Endodermal cell (in vitro differentiated cells): ENCODE data around the gene SPTA1. TPM values are rescaled to one million over a fixed set of nuclear protein-coding genes. Genes with fewer than 3 reads are reported as not detected.

Experiments used
- DNase-seq: peaks from one replicate; pipeline ENCODE4 v3.0.0-alpha.2; 2017
- H3K27ac ChIP-seq: 2 replicates; pipeline ENCODE4 v1.5.1; 2013; ENCODE audit warnings: mild to moderate bottlenecking, low read depth, low read length, moderate library complexity
- H3K27me3 ChIP-seq: 2 replicates; pipeline ENCODE4 v1.6.1; 2013; ENCODE audit warnings: mild to moderate bottlenecking, low read length, moderate library complexity; ENCODE audit not compliant: insufficient read depth, control insufficient read depth, poor library complexity, severe bottlenecking
- H3K36me3 ChIP-seq: 2 replicates; pipeline ENCODE4 v1.7.0; 2013; ENCODE audit warnings: mild to moderate bottlenecking, low read length, moderate library complexity; ENCODE audit not compliant: control insufficient read depth, insufficient read depth
- H3K4me1 ChIP-seq: one replicate; pipeline ENCODE4 v1.7.0; 2013; ENCODE audit warnings: low read length; ENCODE audit not compliant: control insufficient read depth, insufficient read depth
- H3K4me3 ChIP-seq: 2 replicates; pipeline ENCODE4 v1.5.1; 2013; ENCODE audit warnings: mild to moderate bottlenecking, low read length, moderate library complexity
- H3K9ac ChIP-seq: 2 replicates; pipeline ENCODE4 v1.6.1; 2013; ENCODE audit warnings: mild to moderate bottlenecking, low read length, moderate library complexity; ENCODE audit not compliant: poor library complexity, severe bottlenecking; ENCODE audit errors: extremely low read depth
- H3K9me3 ChIP-seq: 2 replicates; pipeline ENCODE4 v1.6.1; 2013; ENCODE audit warnings: mild to moderate bottlenecking, low read length, moderate library complexity; ENCODE audit not compliant: control insufficient read depth
- H3K27ac Mint-ChIP-seq: 2 replicates; pipeline ENCODE4 v1.8.0; 2020; ENCODE audit warnings: mixed read lengths
- H3K27me3 Mint-ChIP-seq: 2 replicates; pipeline ENCODE4 v1.8.0; 2021; ENCODE audit warnings: mild to moderate bottlenecking, mixed read lengths; ENCODE audit not compliant: insufficient read depth
- H3K36me3 Mint-ChIP-seq: 2 replicates; pipeline ENCODE4 v1.8.0; 2020; ENCODE audit warnings: low read depth, mixed read lengths
- H3K4me1 Mint-ChIP-seq: 2 replicates; pipeline ENCODE4 v1.8.0; 2020; ENCODE audit warnings: mixed read lengths
- H3K4me3 Mint-ChIP-seq: 2 replicates; pipeline ENCODE4 v1.8.0; 2020; ENCODE audit warnings: mild to moderate bottlenecking, moderate library complexity, mixed read lengths
- H3K9me3 Mint-ChIP-seq: 2 replicates; pipeline ENCODE4 v1.8.0; 2020; ENCODE audit warnings: mild to moderate bottlenecking, mixed read lengths
- WGBS, 2 experiments: methylation state at CpG; one replicate each; pipeline versions ENCODE4 v1.1.5 to v1.1.7; 2013; ENCODE audit warnings: missing lambda C conversion rate in 2 of 2, mixed read lengths in 1 of 2; ENCODE audit not compliant: insufficient coverage in 1 of 2, insufficient read length in 1 of 2; 5-methylcytosine and 5-hydroxymethylcytosine counted together
- total RNA-seq, 2 donors: library from RNA; stranded (reverse); fragmentation: NEBNext Ultra II Directional in 1 of 2; extraction: Animal tissue kit (Norgen Biotek cat#: 25700) in 1 of 2; gene quantifications; 2 replicates in 1 of 2; 3 replicates in 1 of 2; pipeline ENCODE4 v1.2.1, GENCODE V29; 2021
- TF ChIP-seq, protein P1 (sequence below): fragments of 200-600 bp; sonication (generic); conservative IDR thresholded peaks from 2 replicates; pipeline ENCODE4 v1.5.0; 2021; ENCODE audit warnings: antibody characterized with exemption, mild to moderate bottlenecking

The SPTA1 gene
- total RNA-seq, 2 donors from 2014 or later, result not detected

DNA sequence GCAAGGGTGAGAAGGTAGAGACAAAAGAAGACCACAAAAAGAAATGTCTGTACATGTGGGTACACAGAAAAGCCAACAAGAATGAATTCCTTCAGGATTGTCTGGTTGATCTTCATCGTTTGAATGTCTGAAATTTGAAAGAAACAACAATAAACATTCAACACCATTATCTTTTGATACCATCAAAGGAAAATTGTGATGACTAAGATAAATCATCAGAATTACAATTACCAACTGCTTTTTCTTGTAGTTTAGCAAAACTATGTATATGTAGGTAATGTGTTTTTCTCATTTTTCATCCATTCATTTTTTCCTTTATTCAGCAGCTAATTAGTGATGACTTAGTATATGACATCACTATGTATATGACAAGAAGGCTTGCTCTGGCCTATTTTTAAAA, 106.8 kb downstream of the SPTA1 start, which contains the start of gene OR10X1:
TSS of gene OR10X1 (minus strand) at position 167 of the 400 bp plus-strand sequence. CDS start at position 167, 0 bp downstream.
- Histone ChIP-seq H3K36me3 (no peaks in the 10 kb centered on the region), H3K9ac (no peak within 1 kb of the TSS), H3K27ac (no peak within 1 kb of the TSS), H3K4me1 (no peaks in the 10 kb centered on the region), H3K4me3 (no peak within 1 kb of the TSS), H3K9me3 (no peaks in the 10 kb centered on the region), H3K27me3 (no peaks in the 10 kb centered on the region)
- TF ChIP-seq, protein P1, sequence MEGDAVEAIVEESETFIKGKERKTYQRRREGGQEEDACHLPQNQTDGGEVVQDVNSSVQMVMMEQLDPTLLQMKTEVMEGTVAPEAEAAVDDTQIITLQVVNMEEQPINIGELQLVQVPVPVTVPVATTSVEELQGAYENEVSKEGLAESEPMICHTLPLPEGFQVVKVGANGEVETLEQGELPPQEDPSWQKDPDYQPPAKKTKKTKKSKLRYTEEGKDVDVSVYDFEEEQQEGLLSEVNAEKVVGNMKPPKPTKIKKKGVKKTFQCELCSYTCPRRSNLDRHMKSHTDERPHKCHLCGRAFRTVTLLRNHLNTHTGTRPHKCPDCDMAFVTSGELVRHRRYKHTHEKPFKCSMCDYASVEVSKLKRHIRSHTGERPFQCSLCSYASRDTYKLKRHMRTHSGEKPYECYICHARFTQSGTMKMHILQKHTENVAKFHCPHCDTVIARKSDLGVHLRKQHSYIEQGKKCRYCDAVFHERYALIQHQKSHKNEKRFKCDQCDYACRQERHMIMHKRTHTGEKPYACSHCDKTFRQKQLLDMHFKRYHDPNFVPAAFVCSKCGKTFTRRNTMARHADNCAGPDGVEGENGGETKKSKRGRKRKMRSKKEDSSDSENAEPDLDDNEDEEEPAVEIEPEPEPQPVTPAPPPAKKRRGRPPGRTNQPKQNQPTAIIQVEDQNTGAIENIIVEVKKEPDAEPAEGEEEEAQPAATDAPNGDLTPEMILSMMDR, result no peak
- Mint-ChIP-seq H3K27me3 (no peaks in the 10 kb centered on the region), H3K9me3 (no peaks in the 10 kb centered on the region), H3K4me3 (no peak within 1 kb of the TSS), H3K4me1 (no peaks in the 10 kb centered on the region), H3K36me3 (no peaks in the 10 kb centered on the region), H3K27ac (no peak within 1 kb of the TSS)
- no peak for DNase-seq
- WGBS, 2 experiments, result 94% methylated on average over 1 of the region's 1 CpG; no CpG with 5 or more reads in 1 of the 2 experiments

- H3K9me3 ChIP-seq, result no peaks in the 10 kb centered on the region
- TF ChIP-seq, protein P1, result no peak
- no peaks in the 10 kb centered on the region for H3K27me3 Mint-ChIP-seq
- no peak overlapping the region for H3K27ac Mint-ChIP-seq
- no peaks in the 10 kb centered on the region for H3K4me1 ChIP-seq
- no peaks in the 10 kb centered on the region for H3K9me3 Mint-ChIP-seq
- H3K4me1 Mint-ChIP-seq, result no peaks in the 10 kb centered on the region
- no peak overlapping the region for H3K4me3 Mint-ChIP-seq
- no peaks in the 10 kb centered on the region for H3K36me3 ChIP-seq
- H3K27ac ChIP-seq, result no peak overlapping the region
- no peaks in the 10 kb centered on the region for H3K36me3 Mint-ChIP-seq
- no peak overlapping the region for H3K9ac ChIP-seq
- H3K27me3 ChIP-seq, result no peaks in the 10 kb centered on the region
- no peak overlapping the region for H3K4me3 ChIP-seq
- no peak for DNase-seq
- WGBS, 2 experiments, result 81 to 90% methylated on average over 2 to 3 of the region's 3 CpGs
Measured at GRCh38 chr1:158577561-158577960, 109.0 kb downstream of the SPTA1 start.

- Histone ChIP-seq H3K4me1 (no peaks in the 10 kb centered on the region), H3K27ac (no peak overlapping the region), H3K9ac (no peak overlapping the region), H3K36me3 (no peaks in the 10 kb centered on the region), H3K9me3 (no peaks in the 10 kb centered on the region), H3K4me3 (no peak overlapping the region), H3K27me3 (no peaks in the 10 kb centered on the region)
- H3K4me1 Mint-ChIP-seq, result no peaks in the 10 kb centered on the region
- no peaks in the 10 kb centered on the region for H3K9me3 Mint-ChIP-seq
- TF ChIP-seq, protein P1, result no peak
- DNase-seq, result no peak
- H3K4me3 Mint-ChIP-seq, result no peak overlapping the region
- no peaks in the 10 kb centered on the region for H3K36me3 Mint-ChIP-seq
- H3K27ac Mint-ChIP-seq, result no peak overlapping the region
- WGBS, 2 experiments, result 94% methylated on average over 1 of the region's 1 CpG; no CpG with 5 or more reads in 1 of the 2 experiments
- H3K27me3 Mint-ChIP-seq, result no peaks in the 10 kb centered on the region
Measured at GRCh38 chr1:158572226-158572625, 114.3 kb downstream of the SPTA1 start.
